ENCODE results near the gene ESPN.
"Not testable (repeated sequence)": the region's sequence is repeated elsewhere in the genome, so short reads cannot be mapped to it uniquely, and the experiment has no call there.

The ESPN gene

GRCh38 chr1:6450005-6450450 is 25.5 kb downstream of the ESPN start:
- DNase-seq = no peak

GRCh38 chr1:6450486-6450885 is 25.9 kb downstream of the ESPN start:
- not testable (repeated sequence) for DNase-seq

- no peak for DNase-seq
These were observed 26.4 kb downstream of the ESPN start for GRCh38 chr1:6450943-6451373.

GRCh38 chr1:6453895-6454855 is 29.6 kb downstream of the ESPN start:
- not testable (repeated sequence) for DNase-seq

- no peak for DNase-seq
These were observed 30.5 kb downstream of the ESPN start for GRCh38 chr1:6454856-6455751.

GRCh38 chr1:6455752-6456520 is 31.4 kb downstream of the ESPN start:
- not testable (repeated sequence) for DNase-seq

- no peak for DNase-seq
These were observed 32.4 kb downstream of the ESPN start for GRCh38 chr1:6456800-6457466.

GRCh38 chr1:6459850-6460265 is 35.3 kb downstream of the ESPN start:
- DNase-seq = no peak

- DNase-seq = no peak
These were observed 35.9 kb downstream of the ESPN start for GRCh38 chr1:6460301-6461050.

- DNase-seq = no peak
These were observed 36.5 kb downstream of the ESPN start for GRCh38 chr1:6461051-6461530.

- no peak for DNase-seq
These were observed 37.2 kb downstream of the ESPN start for GRCh38 chr1:6461538-6462411.

GRCh38 chr1:6462412-6463119 is 38.0 kb downstream of the ESPN start:
- no peak for DNase-seq

GRCh38 chr1:6463120-6463412 is 38.5 kb downstream of the ESPN start:
- DNase-seq = no peak

GRCh38 chr1:6464514-6464836 is 39.9 kb downstream of the ESPN start:
- no peak for DNase-seq

GRCh38 chr1:6464915-6465314 is 40.3 kb downstream of the ESPN start:
- DNase-seq = no peak

- DNase-seq = no peak
These were observed 41.0 kb downstream of the ESPN start for GRCh38 chr1:6465461-6466005.

- no peak for DNase-seq
These were observed 41.4 kb downstream of the ESPN start, which contains the start of gene TNFRSF25 for GRCh38 chr1:6466023-6466422. Gene TNFRSF25 (minus strand): TSS chr1:6466173. CDS start chr1:6466107, 66 bp downstream.

- no peak for DNase-seq
These were observed 42.2 kb downstream of the ESPN start for GRCh38 chr1:6466751-6467150.

GRCh38 chr1:6467224-6467623 is 42.6 kb downstream of the ESPN start:
- no peak for DNase-seq
